Esophagus squamous epithelium (tissue), 5 donors: ENCODE measurements around the gene LRRC17. TPM values are rescaled to one million over a fixed set of nuclear protein-coding genes. Genes with fewer than 3 reads are reported as not detected.
"Not testable (repeated sequence)": the region's sequence is repeated elsewhere in the genome, so short reads cannot be mapped to it uniquely, and the experiment has no call there.

Source experiments
- DNase-seq: peaks from one replicate; lab custom pipeline; 2025; lab: John Stamatoyannopoulos, UW
- H3K27ac ChIP-seq, 4 donors: fragments of 200-600 bp; sonication (generic); one replicate each; pipeline ENCODE4 v1.5.1; 2016 to 2019; ENCODE audit warnings: mild to moderate bottlenecking in 1 of 4
- H3K27me3 ChIP-seq, 4 donors: fragments of 200-600 bp; sonication (generic); 1 replicate in 3 of 4; 2 replicates in 1 of 4; pipeline versions ENCODE4 v1.5.1 to v1.6.0; 2017 to 2021; ENCODE audit warnings: antibody characterized with exemption in 1 of 4
- H3K36me3 ChIP-seq, 3 donors: fragments of 200-600 bp; sonication (generic); one replicate each; pipeline ENCODE4 v1.5.1; 2016 to 2019
- H3K4me1 ChIP-seq, 3 donors: fragments of 200-600 bp; sonication (generic); one replicate each; pipeline ENCODE4 v1.5.1; 2017 to 2019
- H3K4me3 ChIP-seq, 4 donors: fragments of 200-600 bp; sonication (generic); 1 replicate in 3 of 4; 2 replicates in 1 of 4; pipeline ENCODE4 v1.5.1; 2016 to 2019; ENCODE audit warnings: mild to moderate bottlenecking in 2 of 4, moderate library complexity in 1 of 4
- H3K9me3 ChIP-seq, 3 donors: fragments of 200-600 bp; sonication (generic); one replicate each; pipeline ENCODE4 v1.5.1; 2016 to 2019
- CTCF ChIP-seq, 6 experiments: fragments of 450-650 bp in 4 of 6; fragments of 200-600 bp in 2 of 6; sonication (generic) in 2 of 6; IDR thresholded peaks; one replicate each; pipeline ENCODE4 v1.5.1; 2016 to 2019; ENCODE audit warnings: antibody characterized with exemption in 6 of 6, mild to moderate bottlenecking in 4 of 6, moderate library complexity in 4 of 6
- POLR2A ChIP-seq, 4 donors: fragments of 450-650 bp; IDR thresholded peaks; one replicate each; pipeline ENCODE4 v1.6.1; 2017; ENCODE audit warnings: antibody characterized with exemption in 4 of 4, mild to moderate bottlenecking in 4 of 4, moderate library complexity in 3 of 4
- WGBS, 2 donors: methylation state at CpG; one replicate each; pipeline ENCODE4 v1.1.5; 2018; 5-methylcytosine and 5-hydroxymethylcytosine counted together
- intact Hi-C: fragments of 100-400 bp; cut with DNase I; formaldehyde crosslinking; loops from one replicate; pipeline ENCODE4 v1.15.0; 2022
- total RNA-seq, 4 donors: library from RNA; depleted of rRNA; stranded (reverse); fragments of >200 nt; gene quantifications; one replicate each; pipeline ENCODE4 v1.1.0, GENCODE V29; 2016
- donor health status: DM: yes; HTN: yes; CAD: no.

LRRC17 gene
- total RNA-seq, 4 donors from 2014 or later: 0.26 to 2.5 (median 1.1) TPM; not detected in 1

GRCh38 chr7:102897211-102897631, 15.6 kb upstream of the LRRC17 start:
- peaks cover 0 to 32% (median 4%) of the 10 kb centered on the region in 3 donors for H3K4me1 ChIP-seq
- WGBS, 2 donors: 18 to 21% methylated on average over 2 of the region's 2 CpGs

DNA sequence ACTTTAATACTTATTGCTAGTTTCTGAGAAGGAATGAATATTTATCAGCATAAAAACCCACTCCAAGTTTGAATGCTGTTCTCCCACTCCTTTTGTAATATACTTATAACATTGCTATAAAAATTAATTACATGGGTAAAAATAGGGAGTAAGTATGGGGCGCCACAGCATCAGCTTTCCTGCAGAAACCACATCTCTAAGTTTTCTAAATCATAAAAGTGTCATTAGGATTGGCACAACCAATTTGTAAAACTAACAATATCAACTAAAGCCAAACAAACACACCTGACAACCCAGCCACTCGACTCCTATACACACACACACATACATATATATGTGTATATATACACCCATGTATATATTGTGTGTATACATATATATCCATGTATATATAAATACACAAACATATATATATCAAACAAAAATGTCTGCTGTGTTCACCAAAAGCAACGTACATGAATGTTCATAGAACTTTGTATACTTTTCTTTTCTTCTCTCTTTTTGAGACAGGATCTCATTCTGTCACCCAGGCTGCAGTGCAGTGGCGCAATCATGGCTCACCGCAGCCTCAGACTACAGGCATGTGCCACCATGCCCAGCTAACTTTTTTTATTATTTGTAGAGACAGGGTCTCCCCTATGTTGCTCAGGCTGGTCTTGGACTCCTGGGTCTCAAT, 14.8 kb upstream of the LRRC17 start:
- no peak for DNase-seq
- TF ChIP-seq POLR2A (IDR thresholded peaks at IDR 0.05) (no peak), CTCF (IDR thresholded peaks at IDR 0.05) (no peak)
- Histone ChIP-seq H3K9me3 (no peaks in the 10 kb centered on the region), H3K27ac (no peak overlapping the region), H3K36me3 (no peaks in the 10 kb centered on the region), H3K27me3 (no peaks in the 10 kb centered on the region), H3K4me1 (peaks cover 0 to 25% (median 4%) of the 10 kb centered on the region in 3 donors), H3K4me3 (no peak overlapping the region)
- intact Hi-C loops: no loop called here
- WGBS, 2 donors: 69 to 70% methylated on average over 5 of the region's 5 CpGs

More at GRCh38 chr7:102897211-102897631, 15.6 kb upstream of the LRRC17 start:
- TF ChIP-seq POLR2A (IDR thresholded peaks at IDR 0.05) (no peak), CTCF (IDR thresholded peaks at IDR 0.05) (no peak)
- intact Hi-C loops: no loop called here
- no peak overlapping the region for H3K4me3 ChIP-seq
- no peak overlapping the region for H3K27ac ChIP-seq
- DNase-seq: no peak
- H3K27me3 ChIP-seq: no peaks in the 10 kb centered on the region
- no peaks in the 10 kb centered on the region for H3K36me3 ChIP-seq
- no peaks in the 10 kb centered on the region for H3K9me3 ChIP-seq

- no peak for DNase-seq
- Histone ChIP-seq H3K4me1 (peaks cover 0 to 25% (median 4%) of the 10 kb centered on the region in 3 donors), H3K36me3 (no peaks in the 10 kb centered on the region), H3K27me3 (no peaks in the 10 kb centered on the region), H3K27ac (no peak overlapping the region), H3K4me3 (no peak overlapping the region), H3K9me3 (no peaks in the 10 kb centered on the region)
- whole genome bisulfite sequencing, 2 donors: 66 to 74% methylated on average over 5 of the region's 5 CpGs
- intact Hi-C loops: no loop called here
- no peak for TF ChIP-seq POLR2A (IDR thresholded peaks at IDR 0.05)
- no peak for TF ChIP-seq CTCF (IDR thresholded peaks at IDR 0.05)
These were observed 14.3 kb upstream of the LRRC17 start for GRCh38 chr7:102898532-102898859.

GRCh38 chr7:102902052-102902451, 10.7 kb upstream of the LRRC17 start:
- H3K4me1 ChIP-seq: peaks cover 0 to 15% (median 0%) of the 10 kb centered on the region in 3 donors
- H3K27ac ChIP-seq, H3K4me3 ChIP-seq, H3K9me3 ChIP-seq, H3K36me3 ChIP-seq, intact Hi-C loops, DNase-seq, H3K27me3 ChIP-seq: not testable (repeated sequence)
- 66 to 77% methylated on average over 2 of the region's 2 CpGs for WGBS, 2 donors

DNA sequence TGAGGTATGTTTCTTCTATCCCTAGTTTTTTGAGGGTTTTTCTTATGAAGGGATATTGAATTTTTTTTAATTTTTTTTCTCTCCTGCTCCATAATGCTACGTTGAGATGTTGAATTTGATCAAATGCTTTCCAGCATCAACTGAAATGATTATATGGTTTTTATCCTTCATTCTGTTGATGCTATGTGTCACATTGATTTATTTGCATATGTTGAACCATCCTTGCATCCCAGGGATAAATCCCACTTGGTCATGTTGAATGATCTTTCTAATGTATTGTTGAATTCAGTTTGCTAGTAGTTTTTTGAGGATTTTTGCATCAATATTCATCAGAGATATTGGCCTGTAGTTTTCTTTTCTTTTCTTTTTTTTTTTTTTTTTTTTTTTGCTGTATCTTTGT, 9.2 kb upstream of the LRRC17 start:
- intact Hi-C loops, DNase-seq, H3K27ac ChIP-seq, H3K36me3 ChIP-seq, H3K9me3 ChIP-seq, H3K27me3 ChIP-seq, H3K4me3 ChIP-seq, H3K4me1 ChIP-seq: not testable (repeated sequence)
- WGBS, 2 donors: 78 to 90% methylated on average over 1 of the region's 1 CpG

GRCh38 chr7:102908676-102909075, 4.1 kb upstream of the LRRC17 start:
- no peak overlapping the region for H3K27ac ChIP-seq
- no peak for DNase-seq
- TF ChIP-seq CTCF (IDR thresholded peaks at IDR 0.05) (no peak), POLR2A (IDR thresholded peaks at IDR 0.05) (no peak)
- intact Hi-C loops: no loop called here
- no peaks in the 10 kb centered on the region for H3K27me3 ChIP-seq
- H3K4me3 ChIP-seq: no peak overlapping the region
- H3K9me3 ChIP-seq: no peaks in the 10 kb centered on the region
- no peaks in the 10 kb centered on the region for H3K36me3 ChIP-seq
- peaks cover 0 to 8% (median 6%) of the 10 kb centered on the region in 3 donors for H3K4me1 ChIP-seq
